Astrocyte (in vitro differentiated cells and primary cell): ENCODE data around the gene AK8. TPM values are rescaled to one million over a fixed set of nuclear protein-coding genes. Genes with fewer than 3 reads are reported as not detected.

Experiments
- DNase-seq: peaks from one replicate; pipeline ENCODE4 v3.0.0-alpha.2; 2010; ENCODE audit warnings: low read depth
- FAIRE-seq: peaks from 2 replicates; lab custom pipeline; 2011; peaks lifted over from hg19 to GRCh38; lab: Jason Lieb, UNC
- H2AFZ ChIP-seq: 2 replicates; pipeline ENCODE4 v1.6.0; 2012; ENCODE audit warnings: low read depth, low read length, inconsistent platforms
- H3K27ac ChIP-seq: 2 replicates; pipeline ENCODE4 v1.5.1; 2011; ENCODE audit warnings: low read depth, low read length, inconsistent platforms
- H3K27me3 ChIP-seq: 2 replicates; pipeline ENCODE4 v1.6.0; 2011; ENCODE audit warnings: low read length, inconsistent platforms; ENCODE audit not compliant: insufficient read depth
- H3K36me3 ChIP-seq: 2 replicates; pipeline ENCODE4 v1.5.1; 2011; ENCODE audit warnings: low read length, inconsistent platforms; ENCODE audit not compliant: insufficient read depth
- H3K4me1 ChIP-seq: 2 replicates; pipeline ENCODE4 v1.5.1; 2011; ENCODE audit warnings: low read length, inconsistent platforms; ENCODE audit not compliant: insufficient read depth
- H3K4me2 ChIP-seq: 2 replicates; pipeline ENCODE4 v1.6.0; 2012; ENCODE audit warnings: low read length, inconsistent platforms
- H3K4me3 ChIP-seq: 2 replicates; pipeline ENCODE4 v1.5.1; 2011; ENCODE audit warnings: low read depth, mild to moderate bottlenecking, low read length, inconsistent platforms; ENCODE audit not compliant: insufficient read depth
- H3K79me2 ChIP-seq: 2 replicates; pipeline ENCODE4 v1.6.0; 2012; ENCODE audit warnings: mild to moderate bottlenecking, low read length, inconsistent platforms; ENCODE audit not compliant: insufficient read depth
- H3K9ac ChIP-seq: 2 replicates; pipeline ENCODE4 v1.6.0; 2012; ENCODE audit warnings: mild to moderate bottlenecking, low read length, inconsistent platforms
- H3K9me3 ChIP-seq: 2 replicates; pipeline ENCODE4 v1.5.1; 2012; ENCODE audit warnings: low read depth, mild to moderate bottlenecking, low read length, inconsistent platforms; ENCODE audit not compliant: insufficient read depth
- H4K20me1 ChIP-seq: 2 replicates; pipeline ENCODE4 v1.6.0; 2012; ENCODE audit warnings: low read length, inconsistent platforms; ENCODE audit not compliant: insufficient read depth
- H3K27ac Mint-ChIP-seq: one replicate; pipeline ENCODE4 v1.8.0; 2021; ENCODE audit warnings: mild to moderate bottlenecking, mixed read lengths; ENCODE audit not compliant: unreplicated experiment
- H3K27me3 Mint-ChIP-seq: one replicate; pipeline ENCODE4 v1.8.0; 2021; ENCODE audit warnings: low read depth, mixed read lengths; ENCODE audit not compliant: unreplicated experiment
- H3K36me3 Mint-ChIP-seq: one replicate; pipeline ENCODE4 v1.8.0; 2021; ENCODE audit warnings: low read depth, mixed read lengths; ENCODE audit not compliant: unreplicated experiment
- H3K4me1 Mint-ChIP-seq: one replicate; pipeline ENCODE4 v1.8.0; 2021; ENCODE audit warnings: low read depth, mixed read lengths; ENCODE audit not compliant: unreplicated experiment
- H3K4me3 Mint-ChIP-seq: one replicate; pipeline ENCODE4 v1.8.0; 2021; ENCODE audit warnings: mild to moderate bottlenecking, moderate library complexity, mixed read lengths; ENCODE audit not compliant: unreplicated experiment
- H3K9me3 Mint-ChIP-seq: one replicate; pipeline ENCODE4 v1.8.0; 2021; ENCODE audit warnings: mild to moderate bottlenecking, mixed read lengths; ENCODE audit not compliant: unreplicated experiment
- EZH2 ChIP-seq: IDR thresholded peaks from 2 replicates; pipeline ENCODE4 v1.6.1; 2012; ENCODE audit warnings: mild to moderate bottlenecking, low read length, inconsistent platforms; ENCODE audit not compliant: insufficient read depth
- total RNA-seq: library from RNA; stranded (reverse); gene quantifications from 2 replicates; pipeline ENCODE4 v1.2.1, GENCODE V29; 2021
- TF ChIP-seq, protein P1 (sequence below): IDR thresholded peaks from 2 replicates; pipeline ENCODE4 v1.5.1; 2011; ENCODE audit warnings: low read depth, mild to moderate bottlenecking, inconsistent platforms, low read length, moderate library complexity; ENCODE audit not compliant: insufficient read depth

AK8 gene
- total RNA-seq, 1 donor from 2014 or later, result 0.27 TPM

DNA sequence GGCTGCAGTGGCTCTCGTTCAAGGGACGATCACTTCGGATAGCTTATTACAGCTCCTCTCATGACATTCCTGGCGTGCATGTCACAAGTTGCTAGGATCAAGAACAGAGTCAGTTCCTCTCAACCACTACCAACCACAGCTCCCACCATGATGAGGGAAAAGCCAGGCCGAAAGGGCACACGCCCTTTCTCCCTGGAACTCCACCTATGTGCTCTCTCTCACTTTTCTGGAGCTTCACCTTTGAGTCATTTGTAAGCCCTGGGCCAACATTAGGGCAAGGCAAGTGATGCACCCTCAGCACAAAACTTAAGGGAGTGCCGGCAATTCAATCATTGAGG, 2.2 kb upstream of the AK8 start:
- no peak overlapping the region for H3K27ac ChIP-seq
- peak overlapping the region; percentile 18 for H3K4me3 Mint-ChIP-seq
- H3K36me3 Mint-ChIP-seq, result peaks cover 5% of the 10 kb centered on the region

DNA sequence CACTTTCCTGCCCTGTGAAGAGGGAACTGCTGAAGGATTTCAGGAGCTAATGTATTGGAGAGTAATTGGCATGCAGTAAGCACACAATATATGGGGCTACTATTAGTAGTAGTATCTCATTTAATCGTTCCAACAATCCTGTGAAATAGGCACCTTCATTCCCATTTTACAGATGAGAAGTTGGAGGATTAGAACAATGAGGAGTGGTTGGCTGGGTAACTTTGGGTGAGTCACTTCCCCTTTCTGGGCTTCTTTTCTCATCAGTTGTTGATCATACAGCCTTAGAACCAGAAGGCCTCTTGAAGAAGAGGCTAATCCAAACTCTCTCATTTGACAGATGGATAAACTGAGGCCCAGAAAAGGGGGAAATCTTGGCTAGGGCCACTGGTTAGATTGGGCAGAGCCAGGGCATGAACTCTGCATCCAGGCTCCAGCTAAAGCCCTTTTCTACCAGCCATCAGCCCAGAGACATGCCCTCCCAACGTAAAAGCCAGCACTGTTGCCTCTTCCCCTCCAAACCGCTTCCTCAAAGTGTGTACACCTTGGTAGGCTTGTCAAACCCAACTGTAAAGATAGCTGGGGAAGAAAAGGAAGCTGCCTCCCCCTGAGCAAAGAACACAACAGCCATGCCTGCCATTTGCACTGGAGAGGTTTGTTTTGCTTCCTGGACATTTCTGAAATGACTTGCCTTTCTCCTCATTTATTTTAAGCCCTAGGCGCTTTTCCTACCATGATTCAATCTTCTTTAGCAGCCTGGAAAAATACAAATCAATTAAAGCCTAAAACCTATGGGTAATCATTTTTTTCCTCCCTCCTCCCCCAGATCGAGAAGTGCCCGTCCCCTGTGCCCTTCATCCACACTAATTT, 1.6 kb upstream of the AK8 start:
- Mint-ChIP-seq H3K36me3 (peaks cover 5% of the 10 kb centered on the region), H3K27me3 (peaks cover 18% of the 10 kb centered on the region), H3K4me1 (peaks cover 3% of the 10 kb centered on the region), H3K9me3 (no peaks in the 10 kb centered on the region), H3K4me3 (peak overlapping the region; percentile 84), H3K27ac (no peak overlapping the region)
- H3K27ac ChIP-seq, result no peak overlapping the region
- no peak overlapping the region for H3K4me3 ChIP-seq
- no peaks in the 10 kb centered on the region for H3K79me2 ChIP-seq
- H3K4me1 ChIP-seq, result no peaks in the 10 kb centered on the region
- peak overlapping the region; percentile 92 for H3K4me2 ChIP-seq
- no peaks in the 10 kb centered on the region for H3K27me3 ChIP-seq
- DNase-seq (no peak), FAIRE-seq (no peak)
- H3K9ac ChIP-seq, result no peak overlapping the region
- H3K9me3 ChIP-seq, result no peaks in the 10 kb centered on the region
- TF ChIP-seq, protein P1, sequence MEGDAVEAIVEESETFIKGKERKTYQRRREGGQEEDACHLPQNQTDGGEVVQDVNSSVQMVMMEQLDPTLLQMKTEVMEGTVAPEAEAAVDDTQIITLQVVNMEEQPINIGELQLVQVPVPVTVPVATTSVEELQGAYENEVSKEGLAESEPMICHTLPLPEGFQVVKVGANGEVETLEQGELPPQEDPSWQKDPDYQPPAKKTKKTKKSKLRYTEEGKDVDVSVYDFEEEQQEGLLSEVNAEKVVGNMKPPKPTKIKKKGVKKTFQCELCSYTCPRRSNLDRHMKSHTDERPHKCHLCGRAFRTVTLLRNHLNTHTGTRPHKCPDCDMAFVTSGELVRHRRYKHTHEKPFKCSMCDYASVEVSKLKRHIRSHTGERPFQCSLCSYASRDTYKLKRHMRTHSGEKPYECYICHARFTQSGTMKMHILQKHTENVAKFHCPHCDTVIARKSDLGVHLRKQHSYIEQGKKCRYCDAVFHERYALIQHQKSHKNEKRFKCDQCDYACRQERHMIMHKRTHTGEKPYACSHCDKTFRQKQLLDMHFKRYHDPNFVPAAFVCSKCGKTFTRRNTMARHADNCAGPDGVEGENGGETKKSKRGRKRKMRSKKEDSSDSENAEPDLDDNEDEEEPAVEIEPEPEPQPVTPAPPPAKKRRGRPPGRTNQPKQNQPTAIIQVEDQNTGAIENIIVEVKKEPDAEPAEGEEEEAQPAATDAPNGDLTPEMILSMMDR, result no peak
- no peak for TF ChIP-seq EZH2
- H2AFZ ChIP-seq, result no peak overlapping the region
- H4K20me1 ChIP-seq, result no peaks in the 10 kb centered on the region
- no peaks in the 10 kb centered on the region for H3K36me3 ChIP-seq

More for the DNA sequence above, 2.2 kb upstream of the AK8 start:
- H3K27ac Mint-ChIP-seq, result no peak overlapping the region
- DNase-seq (no peak), FAIRE-seq (no peak)
- no peaks in the 10 kb centered on the region for H3K9me3 Mint-ChIP-seq
- no peaks in the 10 kb centered on the region for H3K9me3 ChIP-seq
- H3K79me2 ChIP-seq, result no peaks in the 10 kb centered on the region
- no peak overlapping the region for H2AFZ ChIP-seq
- no peak overlapping the region for H3K4me2 ChIP-seq
- H3K9ac ChIP-seq, result no peak overlapping the region
- no peaks in the 10 kb centered on the region for H3K4me1 ChIP-seq
- H3K4me3 ChIP-seq, result no peak overlapping the region
- peaks cover 14% of the 10 kb centered on the region for H3K27me3 Mint-ChIP-seq
- no peak for TF ChIP-seq EZH2
- TF ChIP-seq, protein P1, result no peak
- H3K27me3 ChIP-seq, result no peaks in the 10 kb centered on the region
- no peaks in the 10 kb centered on the region for H4K20me1 ChIP-seq
- peaks cover 3% of the 10 kb centered on the region for H3K4me1 Mint-ChIP-seq
- no peaks in the 10 kb centered on the region for H3K36me3 ChIP-seq
